Activated CD8-positive, alpha-beta memory T cell treated with anti-CD3 and anti-CD28 coated beads for 24 hours (primary cell): Measurements from ENCODE around the gene ARFGAP1.

Experiments used
- DNase-seq: peaks from one replicate; pipeline ENCODE4 v3.0.0-alpha.2; 2020

The ARFGAP1 gene

GRCh38 chr20:63311186-63311832, 38.7 kb downstream of the ARFGAP1 start:
- DNase-seq = no peak

- DNase-seq = no peak
These were observed 39.2 kb downstream of the ARFGAP1 start for GRCh38 chr20:63311833-63312243.

GRCh38 chr20:63312273-63312672, 39.7 kb downstream of the ARFGAP1 start:
- DNase-seq = no peak

- no peak for DNase-seq
These were observed 40.2 kb downstream of the ARFGAP1 start for GRCh38 chr20:63312690-63313348.

GRCh38 chr20:63313349-63314014, 40.9 kb downstream of the ARFGAP1 start:
- no peak for DNase-seq

- DNase-seq = no peak
These were observed 41.4 kb downstream of the ARFGAP1 start for GRCh38 chr20:63314015-63314471.

- DNase-seq = no peak
These were observed 42.1 kb downstream of the ARFGAP1 start for GRCh38 chr20:63314566-63315239.

GRCh38 chr20:63315240-63315689, 42.7 kb downstream of the ARFGAP1 start:
- no peak for DNase-seq

- no peak for DNase-seq
These were observed 43.3 kb downstream of the ARFGAP1 start for GRCh38 chr20:63315731-63316491.

GRCh38 chr20:63316502-63316921, 43.9 kb downstream of the ARFGAP1 start:
- DNase-seq = no peak

- no peak for DNase-seq
These were observed 44.4 kb downstream of the ARFGAP1 start for GRCh38 chr20:63317061-63317460.

- no peak for DNase-seq
These were observed 45.1 kb downstream of the ARFGAP1 start for GRCh38 chr20:63317601-63318291.

- DNase-seq = no peak
These were observed 46.0 kb downstream of the ARFGAP1 start for GRCh38 chr20:63318391-63319163.

- no peak for DNase-seq
These were observed 46.8 kb downstream of the ARFGAP1 start for GRCh38 chr20:63319164-63320040.

- DNase-seq = no peak
These were observed 47.5 kb downstream of the ARFGAP1 start for GRCh38 chr20:63320041-63320511.

- DNase-seq = no peak
These were observed 48.1 kb downstream of the ARFGAP1 start for GRCh38 chr20:63320616-63321147.

- DNase-seq = no peak
These were observed 48.7 kb downstream of the ARFGAP1 start for GRCh38 chr20:63321148-63321831.

GRCh38 chr20:63322146-63322932, 49.7 kb downstream of the ARFGAP1 start:
- no peak for DNase-seq
